Mesenteric fat pad (tissue), 1 donor: Measurements from ENCODE around the gene MTO1. TPM values are rescaled to one million over a fixed set of nuclear protein-coding genes. Genes with fewer than 3 reads are reported as not detected.

Experiments
- DNase-seq: peaks from one replicate; pipeline ENCODE4 v3.0.0-alpha.2; 2020; ENCODE audit warnings: low spot score
- long read RNA-seq: library from polyadenylated mRNA; unstranded; transcript quantifications from one replicate; pipeline ENCODE4 v2.0.0, GENCODE V29; 2020
- total RNA-seq: library from RNA; stranded (reverse); fragmentation: NEBNext Ultra II Directional; extraction: Animal tissue kit (Norgen Biotek cat#: 25700); gene quantifications from one replicate; pipeline ENCODE4 v1.2.1, GENCODE V29; 2021
- donor health status: DM: yes; HTN: yes; CAD: no.

The MTO1 gene, protein sequence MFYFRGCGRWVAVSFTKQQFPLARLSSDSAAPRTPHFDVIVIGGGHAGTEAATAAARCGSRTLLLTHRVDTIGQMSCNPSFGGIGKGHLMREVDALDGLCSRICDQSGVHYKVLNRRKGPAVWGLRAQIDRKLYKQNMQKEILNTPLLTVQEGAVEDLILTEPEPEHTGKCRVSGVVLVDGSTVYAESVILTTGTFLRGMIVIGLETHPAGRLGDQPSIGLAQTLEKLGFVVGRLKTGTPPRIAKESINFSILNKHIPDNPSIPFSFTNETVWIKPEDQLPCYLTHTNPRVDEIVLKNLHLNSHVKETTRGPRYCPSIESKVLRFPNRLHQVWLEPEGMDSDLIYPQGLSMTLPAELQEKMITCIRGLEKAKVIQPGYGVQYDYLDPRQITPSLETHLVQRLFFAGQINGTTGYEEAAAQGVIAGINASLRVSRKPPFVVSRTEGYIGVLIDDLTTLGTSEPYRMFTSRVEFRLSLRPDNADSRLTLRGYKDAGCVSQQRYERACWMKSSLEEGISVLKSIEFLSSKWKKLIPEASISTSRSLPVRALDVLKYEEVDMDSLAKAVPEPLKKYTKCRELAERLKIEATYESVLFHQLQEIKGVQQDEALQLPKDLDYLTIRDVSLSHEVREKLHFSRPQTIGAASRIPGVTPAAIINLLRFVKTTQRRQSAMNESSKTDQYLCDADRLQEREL
- 20.3 TPM for total RNA-seq
- long read RNA-seq, full-length matches to known transcripts: 23 of 37 reads
- long read RNA-seq, partial matches to known transcripts: 4 of 37 reads
- long read RNA-seq, other reads (novel, unspliced or antisense): 10 of 37 reads

DNA sequence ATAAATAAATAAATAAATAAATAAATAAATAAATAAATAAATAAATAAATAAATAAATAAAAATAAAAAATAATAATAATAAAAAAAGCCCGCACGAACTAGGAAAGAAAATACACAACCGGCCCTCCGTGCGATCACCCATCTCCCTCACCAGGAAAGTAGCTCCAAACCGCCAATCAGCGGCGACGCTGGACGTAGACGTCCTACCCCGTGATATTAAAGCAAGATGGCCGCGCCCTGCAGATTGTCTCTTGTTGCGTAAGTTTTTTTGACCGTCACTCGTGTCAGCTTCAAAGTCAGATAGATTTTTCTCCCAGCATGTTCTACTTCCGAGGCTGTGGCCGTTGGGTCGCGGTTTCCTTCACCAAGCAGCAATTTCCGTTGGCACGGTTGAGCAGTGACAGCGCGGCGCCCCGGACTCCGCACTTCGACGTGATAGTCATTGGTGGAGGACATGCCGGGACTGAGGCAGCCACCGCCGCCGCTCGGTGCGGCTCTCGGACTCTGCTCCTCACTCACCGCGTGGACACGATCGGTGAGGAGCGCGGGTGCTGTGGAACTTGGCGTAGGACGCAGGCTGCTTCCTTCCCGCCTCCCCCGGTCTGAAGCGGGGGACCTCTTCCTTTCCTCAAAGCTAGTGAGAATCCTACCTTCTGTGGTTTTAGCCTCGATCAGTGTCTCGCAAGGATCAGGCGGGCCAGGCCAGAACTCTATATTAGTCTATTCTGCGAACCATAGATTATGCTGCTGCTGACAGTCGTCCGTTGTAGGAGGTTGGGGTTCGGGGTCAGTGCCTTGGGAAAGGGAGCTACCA lies at the start of gene MTO1:
Gene MTO1, plus strand, starts transcription at position 201 of the 814 bp plus-strand sequence. Its CDS starts 118 bp downstream, at position 319.
- DNase-seq: peak; percentile 96

DNA sequence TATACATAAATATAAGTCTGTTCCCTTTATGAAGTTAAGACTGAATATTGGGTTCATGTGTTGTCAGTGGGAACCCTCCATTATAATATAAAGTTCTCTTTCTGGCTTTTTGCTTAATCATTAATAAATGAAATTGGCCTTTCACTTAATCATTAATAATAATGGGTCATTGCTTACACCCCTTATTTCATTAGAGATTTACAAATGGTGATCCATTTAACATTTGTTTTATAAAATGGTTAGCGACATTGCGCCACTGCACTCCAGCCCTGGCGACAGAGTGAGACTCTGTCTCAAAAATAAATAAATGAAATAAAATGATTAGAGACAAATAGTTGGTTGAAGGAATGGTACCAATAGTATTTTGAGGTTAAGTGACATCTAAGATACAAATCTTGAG lies 48.4 kb upstream of the MTO1 start:
- DNase-seq: no peak

DNA sequence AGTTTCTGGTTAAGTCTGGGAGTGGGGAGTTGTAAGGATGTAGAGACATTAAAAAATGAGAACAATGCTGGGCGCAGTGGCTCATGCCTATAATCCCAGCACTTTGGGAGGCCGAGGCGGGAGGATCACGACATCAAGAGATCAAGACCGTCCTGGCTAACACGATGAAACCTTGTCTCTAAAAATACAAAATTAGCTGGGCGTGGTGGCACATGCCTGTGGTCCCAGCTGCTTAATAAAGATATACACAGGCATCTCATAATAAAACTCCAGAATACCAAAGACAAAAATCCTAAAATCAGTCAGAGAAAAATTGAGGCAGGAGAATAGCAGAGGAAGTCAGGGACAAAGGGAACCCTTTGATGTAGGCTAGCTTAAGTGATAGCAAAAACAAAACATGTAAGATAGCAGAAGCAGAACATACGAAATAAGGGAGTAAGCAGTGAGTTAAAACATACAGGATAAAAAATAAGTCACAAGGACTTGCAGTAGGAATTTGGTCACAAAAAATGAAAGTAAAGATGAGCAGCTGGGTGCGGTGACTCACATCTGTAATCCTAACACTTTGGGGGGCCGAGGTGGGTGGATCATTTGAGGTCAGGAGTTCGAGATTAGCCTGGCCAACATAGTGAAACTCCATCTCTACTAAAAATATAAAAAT lies 43.3 kb upstream of the MTO1 start:
- DNase-seq: no peak

DNA sequence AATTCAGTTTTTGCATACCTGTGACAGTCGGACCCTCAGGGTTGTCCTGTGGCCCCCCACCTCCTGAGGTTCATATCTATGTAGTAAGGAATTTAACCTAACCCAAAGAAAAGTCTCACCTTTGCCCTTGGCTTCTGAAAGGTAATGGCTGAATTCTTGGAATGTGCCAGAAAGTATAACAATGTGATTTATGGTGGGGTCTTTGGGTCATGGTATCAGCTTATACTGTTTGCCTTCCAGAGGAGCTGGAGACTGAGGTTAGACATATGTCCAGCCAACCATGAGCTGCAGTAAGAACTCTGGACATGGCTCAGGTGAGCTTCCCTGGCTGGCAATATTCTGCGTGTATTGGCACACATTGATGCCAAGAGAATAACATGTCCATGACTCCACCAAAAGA lies 40.0 kb upstream of the MTO1 start:
- no peak for DNase-seq

DNA sequence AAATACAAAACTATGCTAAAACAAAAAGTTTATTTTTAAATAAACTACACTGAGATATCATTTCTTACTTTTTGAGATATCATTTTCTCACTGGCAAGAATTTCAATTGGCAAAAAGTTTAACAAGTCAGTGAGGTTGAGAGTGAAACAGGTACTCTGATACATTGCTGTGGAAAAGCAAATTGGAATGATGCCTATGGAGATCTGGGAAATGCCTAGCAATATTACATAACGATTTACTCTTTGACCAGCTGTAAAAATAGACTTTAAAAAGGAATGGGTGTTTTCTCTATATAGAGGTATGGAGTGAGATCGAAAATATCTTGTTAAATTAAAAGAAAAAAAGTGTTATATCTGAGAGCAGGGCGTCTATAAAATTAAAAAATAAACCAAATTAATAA lies 26.3 kb upstream of the MTO1 start:
- no peak for DNase-seq

DNA sequence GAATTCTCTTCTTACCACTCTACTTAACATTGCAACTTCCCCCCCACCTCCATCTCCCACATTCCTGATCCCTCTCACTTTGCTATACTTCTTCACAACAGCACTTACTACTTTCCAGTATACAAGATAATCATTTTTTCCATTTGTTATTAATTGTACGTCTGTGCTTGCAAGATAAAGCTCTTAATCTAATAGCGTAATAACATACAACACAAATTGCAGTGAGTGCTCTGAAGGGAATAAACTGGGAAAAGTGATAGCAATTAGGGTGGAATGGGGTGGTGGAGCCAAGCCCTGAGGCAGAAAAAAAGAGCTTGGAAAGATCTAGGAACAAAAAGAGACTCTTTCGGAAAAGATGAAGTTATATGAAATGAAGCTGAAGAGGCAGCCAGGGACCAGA lies 18.0 kb upstream of the MTO1 start:
- DNase-seq: no peak

DNA sequence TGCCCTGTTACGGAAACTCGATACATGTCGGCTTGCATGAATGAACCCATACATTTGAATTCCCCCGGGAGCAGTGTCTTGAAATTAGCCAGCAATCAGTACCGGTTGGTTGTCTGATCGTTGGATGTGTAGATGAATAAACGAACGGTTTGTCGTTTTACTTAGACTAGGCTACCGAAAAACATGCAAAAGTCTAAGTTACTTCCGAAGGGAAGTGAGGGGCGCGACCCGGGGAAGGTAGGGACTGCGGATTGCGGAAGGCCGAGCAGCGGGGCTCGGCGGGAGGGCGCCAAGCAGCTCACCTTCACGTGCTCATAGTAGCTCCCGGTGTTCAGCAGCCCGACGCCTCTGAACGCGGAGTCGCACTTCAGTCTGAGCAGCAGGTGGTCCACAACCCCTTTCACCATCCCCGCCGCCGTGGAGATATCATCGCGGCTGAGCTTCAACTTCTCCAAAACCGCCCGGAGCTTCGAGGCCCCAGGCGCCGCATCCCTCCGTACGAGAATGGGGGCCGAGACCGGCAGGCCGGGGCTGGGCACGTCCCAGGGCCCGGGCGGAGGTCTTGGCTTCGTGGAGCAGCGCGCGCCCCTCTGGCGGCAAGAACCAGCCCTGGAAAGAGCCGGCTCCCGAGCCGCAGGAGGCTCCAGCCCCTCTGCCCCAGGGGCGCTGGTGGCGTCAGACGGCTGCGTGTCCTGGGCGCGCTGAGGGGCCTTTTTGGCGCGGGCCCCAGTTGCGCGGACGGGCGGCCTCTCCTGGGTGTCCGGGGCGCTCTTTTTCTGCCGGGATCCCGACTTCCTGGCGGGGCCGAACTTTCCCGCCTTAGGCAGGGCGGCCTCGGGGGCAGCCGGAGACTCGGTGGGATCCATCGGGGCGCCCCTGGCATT lies 10.1 kb upstream of the MTO1 start:
- peak; percentile 90 for DNase-seq

DNA sequence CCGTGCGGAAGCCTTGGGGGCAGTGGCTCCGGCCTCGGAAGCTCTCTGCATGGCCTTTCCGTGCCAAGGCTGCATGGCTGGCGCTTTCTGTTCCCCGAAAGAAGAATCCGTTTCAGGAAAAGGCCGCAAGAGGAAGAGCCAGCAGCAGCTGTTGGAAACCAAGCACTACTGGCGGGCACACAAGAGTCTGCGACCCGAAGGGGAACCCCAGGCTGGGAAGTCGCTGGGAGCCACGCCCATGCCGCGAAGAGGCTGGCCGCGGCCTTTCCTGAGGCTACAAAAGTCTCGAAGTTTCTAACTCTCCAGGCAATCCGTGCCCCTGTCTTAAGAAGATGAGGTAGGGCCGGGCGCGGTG lies 9.5 kb upstream of the MTO1 start, which contains the start of gene CGAS:
Gene CGAS, minus strand, starts transcription at position 191 of the 355 bp plus-strand sequence. Its CDS starts 116 bp downstream, at position 75.
- peak; percentile 94 for DNase-seq

DNA sequence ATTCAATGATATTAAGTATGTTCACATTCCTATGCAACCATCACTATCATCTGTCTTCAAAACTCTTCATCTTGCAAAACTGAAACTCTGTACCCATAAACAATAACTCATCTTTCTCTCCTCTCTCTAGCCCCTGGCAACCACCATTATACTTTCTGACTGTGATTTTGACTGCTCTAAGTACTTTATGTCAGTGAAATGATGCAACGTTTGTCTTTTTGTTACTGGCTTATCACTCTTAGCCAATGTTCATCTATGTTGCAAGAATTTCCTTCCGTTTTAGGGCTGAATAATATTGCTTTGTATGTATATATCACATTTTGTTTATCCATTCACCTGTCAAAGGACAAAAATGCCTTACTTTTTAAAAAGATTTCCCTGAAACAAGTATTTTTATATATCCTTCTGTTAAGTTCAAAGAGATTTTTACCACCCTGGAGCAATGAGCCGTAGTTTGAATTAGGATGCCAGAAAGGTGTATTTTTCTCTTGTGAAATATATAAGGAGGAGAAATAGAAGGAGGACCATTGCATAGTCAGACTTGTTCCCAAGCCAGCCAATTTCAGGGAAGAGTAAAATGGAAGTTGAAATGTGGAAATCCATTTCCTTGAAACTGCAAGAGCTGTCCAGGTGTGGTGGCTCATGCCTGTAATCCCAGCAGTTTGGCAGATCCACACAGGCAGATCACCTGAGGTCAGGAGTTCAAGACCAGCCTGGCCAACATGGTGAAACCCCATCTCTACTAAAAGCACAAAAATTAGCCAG lies 5.5 kb upstream of the MTO1 start:
- DNase-seq: peak; percentile 9

DNA sequence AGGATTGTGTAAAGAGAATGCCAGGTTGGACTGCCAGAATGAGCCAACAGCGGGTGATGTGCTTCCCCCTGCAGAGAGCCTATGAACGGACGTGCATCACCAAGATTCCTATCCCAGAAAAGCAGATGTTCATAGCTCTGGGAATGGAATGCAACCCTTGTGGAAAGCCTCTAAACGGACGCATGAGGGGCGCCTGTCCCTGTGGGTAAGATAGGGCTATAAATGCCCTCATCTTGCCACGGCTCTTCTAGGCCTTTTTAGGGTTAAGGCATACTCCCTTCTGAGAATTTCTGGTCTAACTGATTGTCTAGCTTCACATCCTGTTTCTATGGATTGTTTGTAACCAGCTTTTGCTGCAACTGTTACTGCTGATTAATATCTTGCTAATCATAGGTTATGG lies 2.1 kb upstream of the MTO1 start:
- peak; percentile 51 for DNase-seq

DNA sequence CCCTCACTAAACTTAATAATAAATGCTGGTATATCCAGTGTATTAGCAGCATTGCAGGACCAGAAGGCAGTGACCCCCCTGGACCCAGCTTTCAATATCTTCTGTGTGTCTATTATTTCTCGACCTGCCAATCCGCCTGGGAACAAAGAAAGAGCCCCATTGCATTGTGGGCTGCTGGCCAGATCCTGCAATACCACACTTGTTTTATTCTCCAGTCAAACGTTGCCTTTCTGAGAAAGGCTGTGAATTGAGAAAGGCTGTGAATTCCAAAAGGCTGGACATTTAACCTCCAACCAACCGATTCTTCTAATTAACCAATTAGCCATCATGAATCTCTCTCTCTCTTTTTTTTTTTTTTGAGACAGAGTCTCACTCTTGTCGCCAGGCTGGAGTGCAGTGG lies 1.5 kb upstream of the MTO1 start:
- no peak for DNase-seq

DNA sequence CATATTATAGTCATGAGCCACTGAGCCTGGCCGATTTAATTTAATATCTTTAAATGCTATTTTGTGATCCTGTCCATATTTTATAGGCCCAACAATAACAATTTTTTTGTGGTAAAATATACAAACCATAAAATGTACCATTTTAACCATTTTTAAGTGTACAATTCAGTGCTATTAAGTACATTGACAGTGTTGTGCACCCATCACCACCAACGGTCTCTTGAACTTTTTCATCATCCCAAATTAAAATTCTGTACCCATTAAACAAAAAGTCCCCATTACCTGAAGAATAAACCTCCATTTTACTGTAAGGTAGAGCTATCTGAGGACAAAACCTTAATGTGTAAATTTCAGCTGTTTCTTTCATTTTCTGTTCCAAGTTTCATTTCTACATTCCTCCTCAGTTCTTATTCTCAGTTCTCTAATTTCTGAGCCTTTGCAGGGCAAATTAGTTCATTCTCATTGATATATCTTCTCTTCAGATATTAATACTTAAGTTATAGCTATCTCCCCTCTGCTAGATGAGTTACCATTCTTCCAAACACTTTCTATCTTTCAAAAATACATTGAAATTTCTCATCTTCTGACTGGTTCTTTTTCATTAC lies 10.3 kb downstream of the MTO1 start:
- DNase-seq: no peak

DNA sequence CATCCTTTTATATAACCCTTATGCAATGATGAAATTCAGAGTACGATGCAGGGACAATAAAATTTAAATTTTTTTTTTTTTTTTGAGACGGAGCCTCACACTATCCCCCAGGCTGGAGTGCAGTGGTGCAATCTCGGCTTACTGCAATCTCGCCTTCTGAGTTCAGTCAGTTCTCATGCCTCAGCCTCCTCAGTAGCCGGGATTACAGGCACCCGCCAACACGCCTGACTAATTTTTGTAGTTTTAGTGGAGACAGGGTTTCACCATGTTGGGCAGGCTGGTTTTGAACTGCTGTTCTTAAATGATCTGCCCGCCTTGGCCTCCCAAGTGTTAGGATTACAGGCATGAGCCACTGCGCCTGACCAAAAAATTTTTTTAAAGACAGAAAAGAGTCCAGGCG lies 15.2 kb downstream of the MTO1 start:
- DNase-seq: no peak

DNA sequence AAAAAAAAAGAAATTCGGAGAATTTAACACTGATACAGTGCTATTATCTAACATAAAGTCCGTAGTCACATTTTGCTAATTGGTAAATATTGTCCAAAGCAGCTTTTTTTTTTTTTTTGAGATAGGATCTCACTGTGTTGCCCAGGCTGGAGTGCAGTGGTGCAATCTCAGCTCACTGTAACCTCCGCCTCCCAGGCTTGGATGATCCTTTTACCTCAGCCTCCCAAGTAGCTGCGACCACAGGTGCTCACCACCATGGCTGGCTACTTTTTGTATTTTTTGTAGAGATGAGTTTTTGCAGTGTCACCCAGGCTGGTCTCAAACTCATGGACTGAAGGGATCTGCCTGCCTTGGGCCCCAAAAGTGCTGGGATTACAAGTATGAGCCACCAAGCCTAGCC lies 15.9 kb downstream of the MTO1 start:
- DNase-seq: no peak

DNA sequence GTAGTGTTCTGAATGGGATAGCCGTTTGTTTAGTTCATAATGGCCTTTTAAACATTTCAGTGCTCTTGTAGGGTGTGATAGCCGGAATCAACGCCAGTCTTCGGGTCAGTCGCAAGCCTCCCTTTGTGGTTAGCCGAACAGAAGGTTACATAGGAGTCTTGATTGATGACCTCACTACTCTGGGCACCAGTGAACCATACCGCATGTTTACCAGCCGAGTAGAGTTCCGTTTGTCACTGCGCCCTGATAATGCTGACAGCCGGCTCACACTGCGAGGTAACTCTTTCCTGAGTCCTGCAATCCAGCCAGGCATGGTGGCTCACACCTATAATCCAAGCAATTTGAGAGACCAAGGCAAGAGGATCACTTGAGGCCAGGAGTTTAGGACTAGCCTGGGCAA lies 20.4 kb downstream of the MTO1 start:
- DNase-seq: no peak

DNA sequence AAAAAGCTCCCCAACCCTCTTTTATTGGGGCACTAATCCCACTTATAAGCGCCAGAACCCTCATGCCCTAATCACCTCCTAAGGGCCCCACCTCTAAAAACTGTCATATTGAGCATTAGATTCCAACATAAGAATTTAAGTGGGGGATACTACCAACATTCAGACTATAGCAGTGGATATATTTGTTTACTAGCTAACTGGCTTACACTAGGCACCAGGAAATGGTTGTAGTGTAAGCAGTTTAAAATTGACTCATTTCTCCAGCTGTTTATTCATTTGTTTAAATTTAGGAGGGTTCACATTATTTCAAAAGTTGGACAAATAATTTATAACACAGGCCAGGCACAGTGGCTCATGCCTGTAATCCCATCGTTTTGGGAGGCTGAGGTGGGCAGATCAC lies 22.9 kb downstream of the MTO1 start:
- DNase-seq: no peak

DNA sequence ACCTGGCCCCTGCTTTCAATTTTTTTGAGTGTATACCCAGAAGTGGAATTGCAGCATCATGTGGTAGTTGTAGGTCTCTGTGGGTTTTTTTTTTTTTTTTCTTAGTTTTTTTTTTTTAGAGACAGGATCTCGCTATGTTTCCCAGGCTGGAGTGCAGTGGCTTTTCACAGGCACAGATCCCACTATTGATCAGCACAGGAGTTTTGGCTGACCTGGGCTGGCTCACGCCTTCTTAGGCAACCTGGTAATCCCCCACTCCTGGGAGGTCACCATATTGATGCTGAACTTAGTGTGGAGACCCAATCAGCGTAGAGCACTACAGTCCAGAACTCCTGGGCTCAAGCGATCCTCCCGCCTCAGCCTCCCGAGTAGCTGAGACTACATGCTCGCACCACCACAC lies 25.9 kb downstream of the MTO1 start:
- DNase-seq: no peak

DNA sequence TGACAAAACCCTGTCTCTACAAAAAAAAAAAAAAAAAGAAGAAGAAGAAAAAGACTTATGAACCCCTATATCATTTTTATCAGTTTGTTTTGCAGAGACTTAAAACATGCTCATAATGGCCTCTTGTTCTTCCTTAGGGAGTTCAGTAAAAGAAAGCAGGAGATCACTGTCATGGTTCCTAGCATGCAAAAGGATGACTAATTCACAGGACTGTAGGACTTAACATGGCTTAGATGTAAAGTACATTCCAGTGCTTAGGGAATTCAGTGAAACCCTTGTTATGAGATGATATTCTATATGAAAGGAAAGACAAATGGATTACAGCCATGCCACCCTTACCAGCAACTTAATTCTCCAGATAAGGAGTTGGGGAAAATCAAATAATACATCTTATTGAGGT lies 29.8 kb downstream of the MTO1 start:
- no peak for DNase-seq

DNA sequence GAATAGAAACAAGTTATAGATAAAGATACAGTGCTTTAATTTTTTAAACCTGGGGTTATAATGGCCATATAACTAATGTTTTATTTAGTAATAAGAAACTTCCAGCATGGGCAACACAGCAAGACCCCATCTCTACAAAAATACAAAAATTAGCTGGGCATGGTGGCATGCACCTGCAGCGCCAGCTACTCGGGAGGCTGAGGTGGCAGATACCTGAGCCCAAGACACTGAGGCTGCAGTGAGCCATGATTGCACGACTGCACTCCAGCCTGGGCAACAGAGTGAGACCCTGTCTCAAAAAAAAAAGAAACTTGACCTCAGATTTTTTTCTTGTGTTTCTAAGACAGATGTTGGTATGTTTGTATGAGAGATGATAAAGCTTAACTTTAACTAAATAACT lies 36.4 kb downstream of the MTO1 start:
- no peak for DNase-seq
